ENCODE measurements around the gene CHRDL2.
A peak's percentile ranks its signal among the peaks of the same experiment; 100 is the strongest.

The CHRDL2 gene, protein sequence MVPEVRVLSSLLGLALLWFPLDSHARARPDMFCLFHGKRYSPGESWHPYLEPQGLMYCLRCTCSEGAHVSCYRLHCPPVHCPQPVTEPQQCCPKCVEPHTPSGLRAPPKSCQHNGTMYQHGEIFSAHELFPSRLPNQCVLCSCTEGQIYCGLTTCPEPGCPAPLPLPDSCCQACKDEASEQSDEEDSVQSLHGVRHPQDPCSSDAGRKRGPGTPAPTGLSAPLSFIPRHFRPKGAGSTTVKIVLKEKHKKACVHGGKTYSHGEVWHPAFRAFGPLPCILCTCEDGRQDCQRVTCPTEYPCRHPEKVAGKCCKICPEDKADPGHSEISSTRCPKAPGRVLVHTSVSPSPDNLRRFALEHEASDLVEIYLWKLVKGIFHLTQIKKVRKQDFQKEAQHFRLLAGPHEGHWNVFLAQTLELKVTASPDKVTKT

GRCh38 chr11:74731301-74732094, at the start of gene CHRDL2:
CHRDL2 (minus strand) TSS chr11:74731426; CDS start chr11:74730888, 538 bp downstream.
- Histone ChIP-seq H3K4me1 (ENCODE audit: control insufficient read depth, low read depth, low read length) (no peaks in the 10 kb centered on the region), H3K27me3 (ENCODE audit: control insufficient read depth, insufficient read depth, low read length) (peaks cover 57% of the 10 kb centered on the region), H3K27ac (ENCODE audit: low read length) (no peak within 1 kb of the TSS), H3K9me3 (ENCODE audit: control insufficient read depth, low read depth, low read length) (no peaks in the 10 kb centered on the region), H3K36me3 (ENCODE audit: control insufficient read depth, low read depth, low read length) (no peaks in the 10 kb centered on the region), H3K9ac (ENCODE audit: low read length) (no peak within 1 kb of the TSS), H3K4me3 (ENCODE audit: low read length) (peak within 1 kb of the TSS; percentile 56)

DNA sequence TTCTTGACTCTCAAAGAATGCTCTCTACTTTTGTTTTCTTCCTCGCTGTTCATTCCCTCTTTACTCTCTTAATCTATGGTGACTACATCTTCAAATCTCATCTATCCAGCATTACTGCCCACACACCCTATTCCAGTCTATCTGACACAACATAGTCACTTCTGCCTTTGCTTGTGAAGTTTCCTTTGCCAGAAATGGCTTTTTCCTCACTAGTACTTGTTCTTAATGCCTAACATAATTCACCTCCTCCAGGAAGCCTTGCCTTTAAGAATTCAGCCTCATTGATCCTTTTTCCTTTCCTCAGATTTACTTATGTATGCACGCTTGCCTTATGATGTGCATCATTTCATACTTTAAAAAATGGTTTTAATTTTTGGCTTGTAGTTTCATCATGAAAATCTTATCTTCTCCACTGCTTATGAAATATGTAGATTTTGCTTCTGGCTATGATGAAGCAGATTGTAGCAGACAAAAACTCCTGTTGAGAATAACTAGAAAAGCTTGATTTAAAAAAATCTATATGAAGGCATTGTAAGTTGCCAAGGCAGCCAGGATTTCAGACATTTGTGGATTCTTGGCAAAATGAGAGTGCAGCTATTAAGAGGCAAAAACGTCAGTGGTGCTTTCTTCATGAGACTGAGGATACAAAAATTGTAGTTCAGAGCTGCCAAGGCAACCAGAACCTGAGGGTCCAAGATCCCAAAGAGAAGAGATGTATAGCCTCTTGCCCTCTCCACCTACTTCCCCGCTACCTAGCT, 49.2 kb upstream of the CHRDL2 start:
- no peak overlapping the region for H3K9ac ChIP-seq (ENCODE audit: low read length)
- no peaks in the 10 kb centered on the region for H3K9me3 ChIP-seq (ENCODE audit: control insufficient read depth, low read depth, low read length)
- H3K27ac ChIP-seq (ENCODE audit: low read length) = no peak overlapping the region
- no peaks in the 10 kb centered on the region for H3K27me3 ChIP-seq (ENCODE audit: control insufficient read depth, insufficient read depth, low read length)
- no peaks in the 10 kb centered on the region for H3K36me3 ChIP-seq (ENCODE audit: control insufficient read depth, low read depth, low read length)
- no peak overlapping the region for H3K4me3 ChIP-seq (ENCODE audit: low read length)
- H3K4me1 ChIP-seq (ENCODE audit: control insufficient read depth, low read depth, low read length) = no peaks in the 10 kb centered on the region

- Histone ChIP-seq H3K4me3 (ENCODE audit: low read length) (no peak overlapping the region), H3K9me3 (ENCODE audit: control insufficient read depth, low read depth, low read length) (no peaks in the 10 kb centered on the region), H3K27me3 (ENCODE audit: control insufficient read depth, insufficient read depth, low read length) (no peaks in the 10 kb centered on the region), H3K4me1 (ENCODE audit: control insufficient read depth, low read depth, low read length) (no peaks in the 10 kb centered on the region), H3K27ac (ENCODE audit: low read length) (no peak overlapping the region), H3K9ac (ENCODE audit: low read length) (no peak overlapping the region), H3K36me3 (ENCODE audit: control insufficient read depth, low read depth, low read length) (no peaks in the 10 kb centered on the region)
These were observed 47.4 kb upstream of the CHRDL2 start for GRCh38 chr11:74778581-74778980.

- no peaks in the 10 kb centered on the region for H3K27me3 ChIP-seq (ENCODE audit: control insufficient read depth, insufficient read depth, low read length)
- H3K9me3 ChIP-seq (ENCODE audit: control insufficient read depth, low read depth, low read length) = no peaks in the 10 kb centered on the region
- no peaks in the 10 kb centered on the region for H3K36me3 ChIP-seq (ENCODE audit: control insufficient read depth, low read depth, low read length)
- H3K4me3 ChIP-seq (ENCODE audit: low read length) = no peak overlapping the region
- H3K9ac ChIP-seq (ENCODE audit: low read length) = no peak overlapping the region
- H3K27ac ChIP-seq (ENCODE audit: low read length) = no peak overlapping the region
- H3K4me1 ChIP-seq (ENCODE audit: control insufficient read depth, low read depth, low read length) = no peaks in the 10 kb centered on the region
These were observed 46.7 kb upstream of the CHRDL2 start for GRCh38 chr11:74777877-74778276.

DNA sequence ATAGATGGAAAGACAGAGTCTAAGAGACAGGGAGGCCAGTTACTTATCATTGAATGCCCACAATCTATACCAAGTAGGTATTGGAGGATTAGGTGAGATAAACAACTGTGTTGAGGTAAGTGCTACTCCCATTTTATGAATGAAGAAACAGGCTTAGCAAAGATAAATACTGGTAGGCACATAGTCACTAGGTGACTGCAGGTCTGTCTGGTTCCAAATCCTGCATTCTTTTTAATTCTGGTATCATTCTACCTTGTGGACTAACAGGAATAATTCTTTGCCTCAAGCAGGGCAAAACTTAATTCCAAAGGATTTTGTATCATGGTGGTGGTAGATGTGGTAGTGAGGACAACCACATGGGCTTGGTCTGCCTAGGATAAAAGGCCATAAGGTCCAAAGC, 45.8 kb upstream of the CHRDL2 start:
- Histone ChIP-seq H3K9ac (ENCODE audit: low read length) (no peak overlapping the region), H3K4me3 (ENCODE audit: low read length) (no peak overlapping the region), H3K27ac (ENCODE audit: low read length) (no peak overlapping the region), H3K4me1 (ENCODE audit: control insufficient read depth, low read depth, low read length) (no peaks in the 10 kb centered on the region), H3K36me3 (ENCODE audit: control insufficient read depth, low read depth, low read length) (no peaks in the 10 kb centered on the region), H3K9me3 (ENCODE audit: control insufficient read depth, low read depth, low read length) (no peaks in the 10 kb centered on the region), H3K27me3 (ENCODE audit: control insufficient read depth, insufficient read depth, low read length) (no peaks in the 10 kb centered on the region)

DNA sequence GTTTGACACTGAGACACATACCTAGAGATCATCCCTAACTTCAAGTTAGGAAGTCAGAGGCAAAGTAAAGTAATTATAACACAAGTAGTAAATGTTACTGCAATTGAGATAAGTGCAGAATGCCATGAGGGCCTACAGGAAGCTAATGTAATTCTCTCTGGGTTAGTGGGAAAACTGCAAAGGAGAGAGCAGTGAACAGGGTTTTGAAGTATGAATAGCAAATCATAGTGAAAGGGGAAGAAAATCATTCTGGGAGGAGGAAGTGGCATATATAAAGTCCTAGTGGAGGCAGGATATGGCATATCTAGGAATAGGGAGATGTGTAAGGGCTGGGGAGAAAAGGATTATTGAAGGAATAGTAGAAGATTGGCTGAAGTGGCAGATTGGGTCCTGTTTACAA, 45.3 kb upstream of the CHRDL2 start:
- Histone ChIP-seq H3K4me3 (ENCODE audit: low read length) (no peak overlapping the region), H3K36me3 (ENCODE audit: control insufficient read depth, low read depth, low read length) (no peaks in the 10 kb centered on the region), H3K4me1 (ENCODE audit: control insufficient read depth, low read depth, low read length) (no peaks in the 10 kb centered on the region), H3K9ac (ENCODE audit: low read length) (no peak overlapping the region), H3K27me3 (ENCODE audit: control insufficient read depth, insufficient read depth, low read length) (no peaks in the 10 kb centered on the region), H3K27ac (ENCODE audit: low read length) (no peak overlapping the region), H3K9me3 (ENCODE audit: control insufficient read depth, low read depth, low read length) (no peaks in the 10 kb centered on the region)

DNA sequence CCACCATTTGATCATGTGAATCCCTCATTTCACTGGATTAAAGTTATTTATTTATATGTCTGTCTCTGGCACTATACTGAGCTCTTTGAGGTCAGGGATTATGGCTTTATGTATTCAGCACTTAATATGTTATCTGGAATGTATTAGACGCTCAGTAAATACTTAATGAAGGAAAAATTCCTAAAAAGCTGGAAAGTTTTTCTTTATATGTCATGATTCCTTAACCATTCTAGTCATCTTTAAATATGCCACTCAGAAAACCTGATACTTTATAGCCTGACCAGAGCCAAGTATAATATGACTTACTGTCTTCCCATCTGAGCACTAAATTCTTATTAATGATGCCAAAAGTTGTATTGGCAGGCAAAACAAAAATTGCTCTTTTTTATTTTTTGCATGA, 44.5 kb upstream of the CHRDL2 start:
- no peaks in the 10 kb centered on the region for H3K27me3 ChIP-seq (ENCODE audit: control insufficient read depth, insufficient read depth, low read length)
- H3K9ac ChIP-seq (ENCODE audit: low read length) = no peak overlapping the region
- no peaks in the 10 kb centered on the region for H3K9me3 ChIP-seq (ENCODE audit: control insufficient read depth, low read depth, low read length)
- no peaks in the 10 kb centered on the region for H3K4me1 ChIP-seq (ENCODE audit: control insufficient read depth, low read depth, low read length)
- no peak overlapping the region for H3K4me3 ChIP-seq (ENCODE audit: low read length)
- no peaks in the 10 kb centered on the region for H3K36me3 ChIP-seq (ENCODE audit: control insufficient read depth, low read depth, low read length)
- H3K27ac ChIP-seq (ENCODE audit: low read length) = no peak overlapping the region

DNA sequence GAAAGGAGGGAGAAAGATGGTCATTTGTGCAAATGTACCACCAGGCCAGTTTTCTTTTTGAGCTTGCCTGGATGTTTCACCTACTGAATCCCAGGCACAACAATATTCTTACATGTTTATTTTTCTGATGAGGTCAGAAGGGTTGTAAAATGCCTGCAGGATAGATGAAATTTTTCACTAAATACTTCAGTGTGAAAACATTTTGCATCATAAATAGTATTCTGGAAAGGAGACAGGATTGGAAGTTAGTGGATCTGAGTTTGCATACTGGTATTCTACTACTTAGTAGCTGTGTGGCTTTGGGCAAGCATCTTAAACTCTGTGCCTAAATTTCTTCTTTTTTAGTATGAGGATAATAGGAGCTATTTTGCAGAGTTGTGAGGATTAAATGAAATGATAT, 42.2 kb upstream of the CHRDL2 start:
- Histone ChIP-seq H3K27me3 (ENCODE audit: control insufficient read depth, insufficient read depth, low read length) (no peaks in the 10 kb centered on the region), H3K4me1 (ENCODE audit: control insufficient read depth, low read depth, low read length) (no peaks in the 10 kb centered on the region), H3K9ac (ENCODE audit: low read length) (no peak overlapping the region), H3K9me3 (ENCODE audit: control insufficient read depth, low read depth, low read length) (no peaks in the 10 kb centered on the region), H3K27ac (ENCODE audit: low read length) (no peak overlapping the region), H3K36me3 (ENCODE audit: control insufficient read depth, low read depth, low read length) (no peaks in the 10 kb centered on the region), H3K4me3 (ENCODE audit: low read length) (no peak overlapping the region)

DNA sequence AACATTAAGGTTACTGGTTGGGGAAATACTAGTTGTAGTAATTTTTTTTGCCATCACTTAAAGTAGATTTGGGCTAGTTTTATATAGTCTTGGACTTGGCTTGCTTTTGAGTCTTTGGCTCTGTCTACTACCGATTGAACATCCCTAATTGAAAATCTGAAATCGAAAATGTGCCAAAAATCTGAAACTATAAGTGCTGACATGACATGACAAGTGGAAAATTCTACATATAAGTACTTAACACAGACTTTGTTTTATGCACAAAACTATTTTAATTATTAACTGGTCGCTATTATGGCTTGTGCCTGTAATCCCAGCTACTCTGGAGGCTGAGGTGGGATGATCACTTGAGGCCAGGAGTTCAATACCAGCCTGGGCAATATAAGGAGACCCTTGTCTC, 39.9 kb upstream of the CHRDL2 start:
- Histone ChIP-seq H3K36me3 (ENCODE audit: control insufficient read depth, low read depth, low read length) (no peaks in the 10 kb centered on the region), H3K27me3 (ENCODE audit: control insufficient read depth, insufficient read depth, low read length) (no peaks in the 10 kb centered on the region), H3K4me3 (ENCODE audit: low read length) (no peak overlapping the region), H3K9me3 (ENCODE audit: control insufficient read depth, low read depth, low read length) (no peaks in the 10 kb centered on the region), H3K9ac (ENCODE audit: low read length) (no peak overlapping the region), H3K4me1 (ENCODE audit: control insufficient read depth, low read depth, low read length) (no peaks in the 10 kb centered on the region), H3K27ac (ENCODE audit: low read length) (no peak overlapping the region)

DNA sequence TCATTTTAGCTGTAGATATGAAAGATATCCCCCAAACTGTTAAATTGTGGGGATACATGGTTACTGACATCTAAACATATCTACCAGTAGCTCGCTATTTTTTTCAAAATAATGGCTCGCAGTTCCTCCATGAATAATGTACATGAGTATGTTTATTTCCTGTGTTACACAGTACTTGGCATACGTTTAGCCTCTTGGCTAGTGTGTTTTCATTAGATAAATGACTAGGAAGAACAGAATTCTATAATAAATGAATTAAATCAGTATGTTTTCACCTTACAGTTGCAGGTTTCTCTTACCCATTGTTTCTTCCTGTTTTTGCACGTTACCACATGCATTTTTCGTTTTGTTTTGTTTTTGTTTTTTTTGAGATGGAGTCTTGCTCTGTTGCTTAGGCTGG, 39.2 kb upstream of the CHRDL2 start:
- Histone ChIP-seq H3K9ac (ENCODE audit: low read length) (no peak overlapping the region), H3K9me3 (ENCODE audit: control insufficient read depth, low read depth, low read length) (no peaks in the 10 kb centered on the region), H3K36me3 (ENCODE audit: control insufficient read depth, low read depth, low read length) (no peaks in the 10 kb centered on the region), H3K27ac (ENCODE audit: low read length) (no peak overlapping the region), H3K4me3 (ENCODE audit: low read length) (no peak overlapping the region), H3K27me3 (ENCODE audit: control insufficient read depth, insufficient read depth, low read length) (no peaks in the 10 kb centered on the region), H3K4me1 (ENCODE audit: control insufficient read depth, low read depth, low read length) (no peaks in the 10 kb centered on the region)

- Histone ChIP-seq H3K4me1 (ENCODE audit: control insufficient read depth, low read depth, low read length) (no peaks in the 10 kb centered on the region), H3K9ac (ENCODE audit: low read length) (no peak overlapping the region), H3K9me3 (ENCODE audit: control insufficient read depth, low read depth, low read length) (no peaks in the 10 kb centered on the region), H3K36me3 (ENCODE audit: control insufficient read depth, low read depth, low read length) (no peaks in the 10 kb centered on the region), H3K27me3 (ENCODE audit: control insufficient read depth, insufficient read depth, low read length) (no peaks in the 10 kb centered on the region), H3K4me3 (ENCODE audit: low read length) (no peak overlapping the region), H3K27ac (ENCODE audit: low read length) (no peak overlapping the region)
These were observed 38.0 kb upstream of the CHRDL2 start for GRCh38 chr11:74769055-74769707.
